Measurements from ENCODE around the gene NFIX.

NFIX gene

GRCh38 chr19:13095934-13096927, 101.0 kb downstream of the NFIX start:
- peak in 2 of 3 donors; percentile 44 to 65 for DNase-seq

- DNase-seq, result peak; percentile 80 to 85 (median 80)
Measured at GRCh38 chr19:13097033-13097462, 101.8 kb downstream of the NFIX start.

GRCh38 chr19:13097463-13098258, 102.4 kb downstream of the NFIX start:
- peak in 2 of 3 donors; percentile 42 to 71 for DNase-seq

GRCh38 chr19:13098277-13099072, 103.2 kb downstream of the NFIX start:
- peak; percentile 80 to 84 (median 84) for DNase-seq

GRCh38 chr19:13099073-13099999, 104.1 kb downstream of the NFIX start:
- peak; percentile 88 to 91 (median 89) for DNase-seq

GRCh38 chr19:13100031-13100588, 104.8 kb downstream of the NFIX start:
- DNase-seq, result peak; percentile 41 to 71 (median 66)

- peak in 2 of 3 donors; percentile 18 to 45 for DNase-seq
Measured at GRCh38 chr19:13100841-13101589, 105.7 kb downstream of the NFIX start.

- no peak for DNase-seq
Measured at GRCh38 chr19:13101590-13102415, 106.5 kb downstream of the NFIX start.

- no peak for DNase-seq
Measured at GRCh38 chr19:13102416-13102665, 107.1 kb downstream of the NFIX start.

GRCh38 chr19:13102666-13103580, 107.6 kb downstream of the NFIX start, which contains the start of gene LYL1:
Gene LYL1, minus strand, starts transcription at chr19:13102858. Its CDS starts 1,687 bp downstream, at chr19:13101171.
- peak; percentile 78 to 89 (median 80) for DNase-seq

- DNase-seq, result no peak
Measured at GRCh38 chr19:13103581-13104359, 108.5 kb downstream of the NFIX start.

- DNase-seq, result peak; percentile 47 to 77 (median 61)
Measured at GRCh38 chr19:13104360-13104847, 109.1 kb downstream of the NFIX start.

GRCh38 chr19:13104848-13105711, 109.8 kb downstream of the NFIX start:
- peak in 2 of 3 donors; percentile 17 to 45 for DNase-seq

- DNase-seq, result no peak
Measured at GRCh38 chr19:13109361-13110098, 114.3 kb downstream of the NFIX start.

GRCh38 chr19:13110099-13110610, 114.9 kb downstream of the NFIX start:
- DNase-seq, result no peak
